OCI-LY1 (cell line): ENCODE measurements around the gene ANKRD11.

Source experiments
- EZH2 ChIP-seq: fragments of 200-600 bp; sonication (generic), shearing (Covaris generic); IDR thresholded peaks from 2 replicates; pipeline ENCODE4 v1.8.0; 2017; ENCODE audit warnings: borderline replicate concordance, mixed run types, mild to moderate bottlenecking, antibody characterized with exemption, low read length, moderate library complexity, mixed read lengths
- TF ChIP-seq, protein P1 (sequence below): fragments of 200-600 bp; sonication (generic), shearing (Covaris generic); IDR thresholded peaks from 2 replicates; pipeline ENCODE4 v1.5.1; 2017; ENCODE audit warnings: mild to moderate bottlenecking, antibody characterized with exemption, low read length, moderate library complexity, mixed read lengths

DNA sequence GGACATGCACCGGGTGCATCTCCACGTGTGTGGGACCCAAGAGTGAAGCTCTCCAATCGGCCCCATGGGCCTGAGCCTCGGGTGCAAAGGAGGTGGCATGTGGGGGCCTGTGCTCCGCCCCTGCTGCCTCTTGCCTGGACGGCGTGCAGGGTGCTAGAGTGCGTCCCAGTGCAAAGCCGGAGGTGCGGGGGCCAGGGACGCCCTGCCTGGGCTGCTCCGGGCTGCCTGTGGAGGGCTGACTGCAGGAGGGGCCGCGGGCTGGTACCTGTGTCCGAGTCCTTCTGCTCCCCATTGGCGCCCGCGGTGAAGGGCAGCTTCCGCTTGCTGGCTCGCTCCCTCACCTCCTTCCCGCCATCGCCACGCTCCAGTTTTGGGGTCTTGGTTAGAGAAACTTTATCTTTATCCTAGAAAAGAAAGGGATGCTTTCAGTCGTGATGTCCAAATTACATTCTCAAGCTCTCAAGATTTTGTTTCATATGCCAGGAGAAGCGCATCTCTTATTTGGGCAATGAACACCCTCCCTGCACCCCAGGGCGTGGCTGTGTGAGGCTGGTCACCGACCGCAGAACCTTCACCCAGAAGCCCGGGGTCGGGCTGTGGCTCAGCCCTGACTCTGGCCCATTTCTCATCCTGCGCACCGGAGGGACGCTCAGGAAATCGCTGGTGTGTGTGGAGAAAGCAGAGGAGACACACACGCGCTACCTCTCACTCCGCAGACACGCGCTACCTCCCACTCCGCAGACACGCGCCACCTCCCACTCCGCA is 185.2 kb downstream of the ANKRD11 start:
- TF ChIP-seq, protein P1, sequence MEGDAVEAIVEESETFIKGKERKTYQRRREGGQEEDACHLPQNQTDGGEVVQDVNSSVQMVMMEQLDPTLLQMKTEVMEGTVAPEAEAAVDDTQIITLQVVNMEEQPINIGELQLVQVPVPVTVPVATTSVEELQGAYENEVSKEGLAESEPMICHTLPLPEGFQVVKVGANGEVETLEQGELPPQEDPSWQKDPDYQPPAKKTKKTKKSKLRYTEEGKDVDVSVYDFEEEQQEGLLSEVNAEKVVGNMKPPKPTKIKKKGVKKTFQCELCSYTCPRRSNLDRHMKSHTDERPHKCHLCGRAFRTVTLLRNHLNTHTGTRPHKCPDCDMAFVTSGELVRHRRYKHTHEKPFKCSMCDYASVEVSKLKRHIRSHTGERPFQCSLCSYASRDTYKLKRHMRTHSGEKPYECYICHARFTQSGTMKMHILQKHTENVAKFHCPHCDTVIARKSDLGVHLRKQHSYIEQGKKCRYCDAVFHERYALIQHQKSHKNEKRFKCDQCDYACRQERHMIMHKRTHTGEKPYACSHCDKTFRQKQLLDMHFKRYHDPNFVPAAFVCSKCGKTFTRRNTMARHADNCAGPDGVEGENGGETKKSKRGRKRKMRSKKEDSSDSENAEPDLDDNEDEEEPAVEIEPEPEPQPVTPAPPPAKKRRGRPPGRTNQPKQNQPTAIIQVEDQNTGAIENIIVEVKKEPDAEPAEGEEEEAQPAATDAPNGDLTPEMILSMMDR, result no peak
- TF ChIP-seq EZH2, result no peak
